Parathyroid adenoma (tissue), 2 donors: Measurements from ENCODE around the gene FEZF1.

Source experiments
- H2AFZ ChIP-seq: fragments of 300-600 bp; sonication (generic); one replicate; pipeline ENCODE4 v1.7.0; 2017; ENCODE audit warnings: antibody characterized with exemption, mild to moderate bottlenecking
- H3K27ac ChIP-seq: fragments of 300-600 bp; sonication (generic); one replicate; pipeline ENCODE4 v1.7.0; 2017
- H3K27me3 ChIP-seq: fragments of 300-600 bp; sonication (generic); one replicate; pipeline ENCODE4 v1.7.0; 2017; ENCODE audit warnings: low read length; ENCODE audit not compliant: control insufficient read depth, insufficient read depth
- H3K36me3 ChIP-seq: fragments of 300-600 bp; sonication (generic); one replicate; pipeline ENCODE4 v1.7.0; 2017; ENCODE audit warnings: low read length; ENCODE audit not compliant: control insufficient read depth, insufficient read depth
- H3K4me1 ChIP-seq: fragments of 300-600 bp; sonication (generic); one replicate; pipeline ENCODE4 v1.7.0; 2017; ENCODE audit warnings: control low read depth
- H3K4me2 ChIP-seq: fragments of 300-600 bp; sonication (generic); one replicate; pipeline ENCODE4 v1.7.0; 2017; ENCODE audit warnings: low read length
- H3K4me3 ChIP-seq: fragments of 300-600 bp; sonication (generic); one replicate; pipeline ENCODE4 v1.7.0; 2017; ENCODE audit warnings: low read depth, low read length
- H3K79me2 ChIP-seq: fragments of 300-600 bp; sonication (generic); one replicate; pipeline ENCODE4 v1.7.0; 2017; ENCODE audit warnings: control low read depth
- H3K9ac ChIP-seq: fragments of 300-600 bp; sonication (generic); one replicate; pipeline ENCODE4 v1.7.0; 2017; ENCODE audit warnings: mild to moderate bottlenecking
- H3K9me3 ChIP-seq: fragments of 300-600 bp; sonication (generic); one replicate; pipeline ENCODE4 v1.7.0; 2017; ENCODE audit warnings: low read length; ENCODE audit not compliant: control insufficient read depth
- TF ChIP-seq, protein P1 (sequence below): fragments of 300-600 bp; sonication (generic); IDR thresholded peaks from one replicate; pipeline ENCODE4 v1.7.0; 2017; ENCODE audit warnings: antibody characterized with exemption, mild to moderate bottlenecking
- donor health status: primary hyperparathyroidism.

FEZF1 gene

GRCh38 chr7:122340427-122340826 is 35.9 kb upstream of the FEZF1 start:
- no peaks in the 10 kb centered on the region for H3K9me3 ChIP-seq
- no peak overlapping the region for H3K9ac ChIP-seq
- no peaks in the 10 kb centered on the region for H3K36me3 ChIP-seq
- TF ChIP-seq, protein P1, sequence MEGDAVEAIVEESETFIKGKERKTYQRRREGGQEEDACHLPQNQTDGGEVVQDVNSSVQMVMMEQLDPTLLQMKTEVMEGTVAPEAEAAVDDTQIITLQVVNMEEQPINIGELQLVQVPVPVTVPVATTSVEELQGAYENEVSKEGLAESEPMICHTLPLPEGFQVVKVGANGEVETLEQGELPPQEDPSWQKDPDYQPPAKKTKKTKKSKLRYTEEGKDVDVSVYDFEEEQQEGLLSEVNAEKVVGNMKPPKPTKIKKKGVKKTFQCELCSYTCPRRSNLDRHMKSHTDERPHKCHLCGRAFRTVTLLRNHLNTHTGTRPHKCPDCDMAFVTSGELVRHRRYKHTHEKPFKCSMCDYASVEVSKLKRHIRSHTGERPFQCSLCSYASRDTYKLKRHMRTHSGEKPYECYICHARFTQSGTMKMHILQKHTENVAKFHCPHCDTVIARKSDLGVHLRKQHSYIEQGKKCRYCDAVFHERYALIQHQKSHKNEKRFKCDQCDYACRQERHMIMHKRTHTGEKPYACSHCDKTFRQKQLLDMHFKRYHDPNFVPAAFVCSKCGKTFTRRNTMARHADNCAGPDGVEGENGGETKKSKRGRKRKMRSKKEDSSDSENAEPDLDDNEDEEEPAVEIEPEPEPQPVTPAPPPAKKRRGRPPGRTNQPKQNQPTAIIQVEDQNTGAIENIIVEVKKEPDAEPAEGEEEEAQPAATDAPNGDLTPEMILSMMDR = no peak
- no peaks in the 10 kb centered on the region for H3K27me3 ChIP-seq
- no peaks in the 10 kb centered on the region for H3K79me2 ChIP-seq
- H3K27ac ChIP-seq = no peak overlapping the region
- no peak overlapping the region for H2AFZ ChIP-seq
- no peak overlapping the region for H3K4me2 ChIP-seq
- H3K4me1 ChIP-seq = no peaks in the 10 kb centered on the region
- H3K4me3 ChIP-seq = no peak overlapping the region

DNA sequence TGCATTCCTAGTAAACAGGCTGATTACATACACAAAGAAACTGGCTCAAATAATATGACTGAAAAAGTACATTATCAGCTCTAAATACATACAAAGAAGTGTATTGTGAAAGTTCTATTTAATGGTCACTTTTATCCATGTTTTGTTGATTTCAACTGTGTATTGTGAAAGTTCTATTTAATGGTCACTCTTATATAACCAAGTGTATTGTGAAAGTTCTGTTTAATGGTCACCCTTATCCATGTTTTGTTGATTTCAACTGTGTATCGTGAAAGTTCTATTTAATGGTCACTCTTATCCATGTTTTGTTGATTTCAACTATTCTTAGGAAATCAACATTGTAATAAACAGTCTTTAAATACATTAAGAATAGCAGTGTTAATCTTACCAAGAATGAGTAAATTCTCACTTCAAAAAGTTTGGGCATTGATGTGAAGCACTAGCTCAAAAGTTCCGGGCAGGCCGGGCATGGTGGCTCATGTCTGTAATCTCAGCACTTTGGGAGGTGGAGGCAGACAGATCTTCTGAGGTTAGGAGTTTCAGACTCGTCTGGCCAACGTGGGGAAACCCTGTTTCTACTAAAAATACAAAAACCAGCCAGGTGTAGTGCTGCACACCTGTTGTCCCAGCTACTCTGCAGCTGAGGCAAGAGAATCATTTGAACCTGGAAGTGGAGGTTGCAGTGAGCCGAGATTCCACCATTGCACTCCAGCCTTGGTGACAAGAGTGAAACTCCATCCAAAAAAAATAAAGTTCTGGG is 34.8 kb upstream of the FEZF1 start:
- Histone ChIP-seq H3K4me3 (no peak overlapping the region), H3K9ac (no peak overlapping the region), H2AFZ (no peak overlapping the region), H3K9me3 (no peaks in the 10 kb centered on the region), H3K4me2 (no peak overlapping the region), H3K27ac (no peak overlapping the region), H3K27me3 (no peaks in the 10 kb centered on the region), H3K79me2 (no peaks in the 10 kb centered on the region), H3K4me1 (no peaks in the 10 kb centered on the region), H3K36me3 (no peaks in the 10 kb centered on the region)
- TF ChIP-seq, protein P1 = no peak

DNA sequence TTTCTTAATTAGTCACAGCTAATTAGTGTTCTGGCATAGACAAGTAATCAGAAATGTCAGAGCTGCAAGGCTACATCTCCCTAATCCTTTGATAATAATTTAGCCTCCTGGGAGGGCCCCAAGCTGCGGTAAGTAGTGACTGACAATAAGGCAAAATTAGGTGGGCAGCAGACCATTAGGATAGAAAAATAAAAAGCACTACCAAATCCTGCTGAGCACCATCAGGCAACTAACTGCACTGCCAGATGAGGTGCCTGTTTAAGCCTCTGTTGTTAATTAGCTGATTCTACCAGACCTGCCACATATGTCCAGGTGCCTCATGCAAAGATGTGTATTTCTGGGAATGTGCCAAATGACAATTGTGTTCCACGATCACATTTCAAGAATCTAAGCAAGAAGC is 32.5 kb upstream of the FEZF1 start:
- no peak overlapping the region for H3K4me2 ChIP-seq
- no peaks in the 10 kb centered on the region for H3K79me2 ChIP-seq
- TF ChIP-seq, protein P1 = no peak
- no peak overlapping the region for H3K9ac ChIP-seq
- no peak overlapping the region for H3K4me3 ChIP-seq
- H2AFZ ChIP-seq = no peak overlapping the region
- H3K4me1 ChIP-seq = no peaks in the 10 kb centered on the region
- H3K27me3 ChIP-seq = no peaks in the 10 kb centered on the region
- no peak overlapping the region for H3K27ac ChIP-seq
- H3K36me3 ChIP-seq = no peaks in the 10 kb centered on the region
- H3K9me3 ChIP-seq = no peaks in the 10 kb centered on the region

GRCh38 chr7:122329145-122329802 is 24.7 kb upstream of the FEZF1 start:
- no peak overlapping the region for H3K4me3 ChIP-seq
- no peak overlapping the region for H3K4me2 ChIP-seq
- no peaks in the 10 kb centered on the region for H3K79me2 ChIP-seq
- no peaks in the 10 kb centered on the region for H3K36me3 ChIP-seq
- H3K9me3 ChIP-seq = no peaks in the 10 kb centered on the region
- H3K4me1 ChIP-seq = no peaks in the 10 kb centered on the region
- H3K9ac ChIP-seq = no peak overlapping the region
- H3K27ac ChIP-seq = no peak overlapping the region
- TF ChIP-seq, protein P1 = no peak
- H3K27me3 ChIP-seq = no peaks in the 10 kb centered on the region
- no peak overlapping the region for H2AFZ ChIP-seq
